GM19468 (cell line): ENCODE results near the gene KCNE1.
"Not testable (repeated sequence)": the region's sequence is repeated elsewhere in the genome, so short reads cannot be mapped to it uniquely, and the experiment has no call there.

Experiments
- ATAC-seq: cut with Tn5 transposase; IDR thresholded peaks from one replicate; pipeline ENCODE4 v1.9.1; 2021; ENCODE audit warnings: mild to moderate bottlenecking, moderate library complexity, moderate number of reproducible peaks; ENCODE audit not compliant: unreplicated experiment; ENCODE audit errors: extremely low read depth

Gene KCNE1

GRCh38 chr21:34517039-34517438 lies 5.0 kb upstream of the KCNE1 start:
- ATAC-seq, result no peak

GRCh38 chr21:34514576-34515115 lies 2.6 kb upstream of the KCNE1 start:
- ATAC-seq, result no peak

- ATAC-seq, result no peak
These were observed 1.2 kb upstream of the KCNE1 start for GRCh38 chr21:34513129-34513675.

- no peak for ATAC-seq
These were observed 829 bp downstream of the KCNE1 start for GRCh38 chr21:34511181-34511580.

- no peak for ATAC-seq
These were observed 1.6 kb downstream of the KCNE1 start for GRCh38 chr21:34510148-34511142.

DNA sequence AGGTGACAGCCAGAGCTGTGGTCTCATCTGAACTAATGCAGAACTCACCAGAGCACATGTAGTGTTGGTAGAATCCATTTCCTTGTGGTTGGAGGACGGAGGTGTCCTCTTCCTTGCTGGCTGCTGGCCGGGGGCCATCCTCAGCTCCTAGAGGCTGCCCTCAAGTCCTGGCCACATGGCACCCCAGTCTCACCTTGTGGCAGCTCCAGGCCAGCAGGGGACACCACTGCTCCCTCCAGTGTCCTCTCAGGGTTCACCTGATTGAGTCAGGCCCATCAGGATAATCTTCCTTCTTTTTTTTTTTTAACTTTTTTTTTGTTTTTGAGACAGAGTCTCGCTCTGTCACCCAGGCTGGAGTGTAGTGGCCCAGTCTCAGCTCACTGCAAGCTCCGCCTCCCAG lies 2.9 kb downstream of the KCNE1 start:
- ATAC-seq, result no peak

DNA sequence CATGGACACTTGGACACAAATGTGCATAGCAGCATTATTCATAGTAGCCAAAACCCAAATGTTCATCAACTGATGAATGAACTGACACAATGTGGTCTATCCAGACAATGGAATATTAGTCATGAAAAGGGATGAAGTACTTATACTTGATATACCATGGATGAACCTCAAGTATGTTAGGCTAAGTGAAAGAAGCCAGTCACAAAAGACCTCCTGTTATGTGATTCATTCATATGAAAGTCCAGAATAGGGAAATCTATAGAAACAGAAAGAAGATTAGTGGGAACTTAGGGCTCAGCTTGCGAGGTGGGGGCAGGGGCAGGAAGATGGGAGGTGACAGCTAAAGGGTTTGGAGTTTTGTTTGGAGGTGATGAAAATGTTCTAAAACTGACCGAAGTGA lies 7.4 kb downstream of the KCNE1 start:
- ATAC-seq, result no peak

- ATAC-seq, result no peak
These were observed 9.4 kb downstream of the KCNE1 start for GRCh38 chr21:34502480-34503106.

DNA sequence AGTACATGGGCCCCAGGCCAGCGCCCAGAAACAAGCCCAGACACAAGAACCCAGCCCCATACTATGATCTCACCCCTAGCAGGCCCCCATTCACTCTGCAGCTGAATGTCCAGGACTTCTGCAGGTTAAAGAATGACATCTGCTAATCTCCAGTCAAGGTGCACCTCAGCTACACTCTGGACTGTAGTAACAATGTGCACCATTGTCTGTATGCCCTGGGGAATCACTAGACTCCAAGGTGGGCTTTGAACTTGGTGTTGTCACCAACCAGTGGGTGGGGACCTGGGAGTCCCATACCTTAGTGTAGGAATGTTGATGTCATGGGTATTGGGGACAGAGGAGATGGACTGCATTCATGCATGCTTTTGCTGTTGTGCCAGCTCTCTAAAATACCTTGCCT lies 10.3 kb downstream of the KCNE1 start:
- ATAC-seq, result no peak

- ATAC-seq, result no peak
These were observed 11.8 kb downstream of the KCNE1 start for GRCh38 chr21:34500191-34500590.

DNA sequence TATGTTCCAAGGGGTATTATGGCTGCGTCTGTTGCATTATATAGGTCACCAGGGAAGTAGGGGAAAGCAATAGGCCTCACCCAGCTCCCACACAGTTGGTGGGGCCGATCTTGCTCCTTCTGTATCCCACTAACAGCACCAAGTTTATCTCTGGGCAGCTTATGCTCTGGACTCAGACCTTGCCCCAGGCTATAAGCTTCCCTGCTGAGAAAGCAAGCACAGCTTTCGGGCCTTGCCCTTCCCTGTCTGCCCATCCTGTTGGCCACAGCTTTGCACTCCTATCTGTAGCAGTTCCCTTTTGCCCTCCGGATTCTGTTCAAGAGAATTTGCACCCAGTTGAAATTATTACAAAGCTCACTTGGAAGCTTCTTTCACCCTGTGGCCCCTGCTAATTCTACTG lies 12.9 kb downstream of the KCNE1 start:
- ATAC-seq, result no peak

DNA sequence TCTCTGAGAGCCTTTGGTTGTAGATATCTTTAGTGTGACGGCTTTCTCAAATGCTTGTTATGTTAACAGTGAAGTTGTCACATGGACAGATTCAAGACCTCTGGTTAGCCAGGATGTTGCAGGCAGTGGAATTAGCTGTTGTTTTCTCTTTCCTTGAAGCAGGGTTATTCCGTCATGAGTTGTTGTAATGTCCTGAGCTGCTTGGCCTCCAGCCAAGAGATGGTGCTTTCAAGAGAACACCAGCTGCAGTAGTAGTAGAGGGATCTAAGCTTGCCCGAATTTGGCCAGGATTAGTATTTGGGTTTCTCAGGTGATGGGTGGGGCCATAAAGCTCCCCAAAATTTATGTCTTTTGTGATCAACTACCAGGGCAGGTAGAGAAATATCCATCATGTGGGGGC lies 13.4 kb downstream of the KCNE1 start:
- no peak for ATAC-seq

DNA sequence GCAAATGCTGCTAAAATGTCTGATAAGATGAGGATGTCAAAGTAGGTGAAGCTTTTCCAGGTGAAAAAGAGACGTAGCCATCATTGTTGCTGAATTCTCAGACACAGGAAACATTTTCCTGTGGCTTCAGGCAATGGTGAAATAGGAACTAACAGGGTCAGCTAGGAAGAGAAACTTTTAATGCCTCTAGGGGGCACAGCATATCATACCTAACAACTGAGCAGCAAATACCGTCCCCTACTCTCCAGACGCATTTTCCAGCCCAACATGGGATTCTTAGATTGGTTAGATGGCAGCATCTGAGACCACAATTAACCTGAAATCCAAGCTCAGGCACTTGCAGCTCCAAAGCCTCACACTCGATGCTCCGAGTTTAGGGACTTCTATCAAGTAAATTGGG lies 28.2 kb downstream of the KCNE1 start:
- ATAC-seq, result not testable (repeated sequence)

- not testable (repeated sequence) for ATAC-seq
These were observed 28.6 kb downstream of the KCNE1 start for GRCh38 chr21:34483435-34483834.

DNA sequence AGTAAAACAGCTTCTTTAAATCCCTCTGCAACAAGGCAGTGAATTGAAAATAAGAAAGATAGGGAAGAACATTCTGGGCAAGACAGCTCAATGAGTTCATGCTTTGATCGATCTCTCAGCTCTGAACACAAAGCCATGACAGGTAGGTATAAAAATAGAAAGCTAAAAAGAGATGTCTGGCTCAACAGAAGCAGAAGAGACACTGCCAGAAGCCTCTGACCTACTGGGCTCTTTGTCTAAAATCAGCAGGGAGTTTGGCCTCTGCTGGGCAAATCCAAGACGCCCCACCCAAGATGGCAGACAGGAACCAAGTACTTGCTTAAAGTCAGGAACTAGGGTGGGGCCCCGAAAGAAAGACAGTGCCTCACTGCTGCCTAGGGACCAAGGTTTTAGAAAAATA lies 44.7 kb downstream of the KCNE1 start:
- not testable (repeated sequence) for ATAC-seq

DNA sequence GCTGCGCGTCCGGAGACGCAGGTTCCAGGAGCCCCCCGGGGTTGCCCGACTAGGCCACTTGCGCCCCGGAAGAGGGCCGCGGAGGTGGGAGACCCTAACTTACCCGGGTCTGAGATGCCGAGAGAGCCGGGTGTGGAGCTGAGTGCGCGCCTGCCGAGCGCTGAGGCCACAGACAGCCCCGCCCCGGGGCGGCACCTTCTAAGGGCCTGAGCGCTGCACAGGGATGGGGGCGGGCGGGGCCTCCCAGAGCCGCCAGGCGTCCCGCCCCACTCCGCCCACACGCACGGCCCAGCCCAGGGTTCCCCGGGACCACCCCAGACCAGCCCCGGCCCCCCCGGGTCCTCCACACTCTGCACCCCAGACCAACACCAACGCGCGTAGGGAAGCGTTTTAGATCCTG lies 52.6 kb downstream of the KCNE1 start:
- ATAC-seq, result not testable (repeated sequence)

DNA sequence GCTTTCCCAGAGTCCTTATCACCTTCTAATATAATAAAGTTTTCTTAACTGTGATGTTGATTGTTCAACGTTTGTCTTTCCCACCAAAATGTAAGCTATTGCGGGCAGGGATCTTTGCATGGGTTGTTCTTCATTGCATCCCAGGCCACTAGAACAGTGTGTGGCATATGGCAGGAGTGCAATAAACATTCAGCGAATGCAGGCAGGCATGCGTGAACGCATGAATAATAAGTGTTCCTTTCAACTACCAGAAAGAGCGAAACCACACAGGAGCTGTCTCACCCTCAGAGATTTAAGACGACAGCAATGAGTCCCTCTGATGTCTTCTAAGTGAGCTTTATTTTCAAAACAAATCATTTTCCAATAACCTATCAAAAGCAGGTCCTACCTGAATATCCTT lies 53.7 kb downstream of the KCNE1 start:
- ATAC-seq, result not testable (repeated sequence)

GRCh38 chr21:34456180-34456579 lies 55.8 kb downstream of the KCNE1 start:
- ATAC-seq, result not testable (repeated sequence)

DNA sequence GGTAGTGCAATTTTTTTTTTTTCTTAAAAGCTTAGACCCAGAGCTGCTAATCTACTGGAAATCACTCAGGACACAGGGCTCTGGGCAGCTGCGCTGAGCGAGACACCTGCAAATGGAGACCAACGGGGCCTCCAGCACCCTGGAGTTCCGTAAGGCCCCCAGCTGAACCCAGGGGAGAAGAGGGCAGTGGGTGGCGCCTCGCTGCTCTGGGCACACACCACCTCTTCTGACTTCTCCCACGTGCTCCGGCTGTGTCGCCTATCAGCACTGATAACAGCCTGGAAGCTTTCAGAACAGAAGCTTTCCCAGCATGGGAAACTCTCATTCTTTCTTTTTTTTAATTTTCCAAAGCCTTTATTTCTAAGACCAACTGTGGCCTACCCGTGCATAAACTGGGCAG lies 56.4 kb downstream of the KCNE1 start:
- not testable (repeated sequence) for ATAC-seq

DNA sequence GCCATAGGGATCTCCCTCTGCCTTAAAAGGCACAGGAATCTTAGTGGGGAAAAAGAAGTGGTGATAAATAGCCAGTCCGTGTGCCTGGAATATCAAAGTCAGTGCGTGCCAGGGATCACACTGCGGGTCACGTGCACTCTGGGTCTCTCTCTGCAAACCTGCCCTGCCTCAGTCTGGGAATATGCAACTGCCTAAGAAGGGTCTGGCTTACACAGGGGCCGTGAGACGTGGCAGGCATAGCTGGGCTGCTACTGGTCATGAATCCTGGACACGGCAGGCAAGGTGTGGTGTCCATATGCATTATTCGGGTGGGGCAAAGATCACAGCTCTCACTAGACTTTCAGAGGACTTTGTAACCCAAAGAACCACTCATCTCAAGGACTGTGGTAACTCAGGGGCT lies 65.0 kb downstream of the KCNE1 start:
- not testable (repeated sequence) for ATAC-seq

- ATAC-seq, result not testable (repeated sequence)
These were observed 68.5 kb downstream of the KCNE1 start for GRCh38 chr21:34443486-34443885.
